SK-N-SH (cell line): ENCODE data around the gene SMURF1. TPM values are rescaled to one million over a fixed set of nuclear protein-coding genes. Genes with fewer than 3 reads are reported as not detected.

ENCODE experiments used
- CTCF ChIA-PET: fragments of 300-600, 350-600 bp; formaldehyde crosslinking; extraction: SDS; loops from one replicate; lab custom pipeline; 2021; lab: Yijun Ruan, JAX
- POLR2A ChIA-PET: fragments of 350-600 bp; sonication (Branson Sonifier 250); formaldehyde crosslinking; extraction: SDS; loops from one replicate; lab custom pipeline; 2020; ENCODE audit warnings: antibody characterized with exemption, inconsistent platforms; lab: Yijun Ruan, JAX
- DNase-seq: peaks from one replicate; pipeline ENCODE4 v3.0.0; 2012
- H2AFZ ChIP-seq: fragments of 200-600 bp; sonication (generic); 2 replicates; pipeline ENCODE4 v1.8.1; 2016; ENCODE audit warnings: antibody characterized with exemption, mild to moderate bottlenecking, low read depth
- H3F3A ChIP-seq: fragments of 200-600 bp; sonication (generic); replicated peaks from 2 replicates; pipeline ENCODE3; 2016; ENCODE audit warnings: antibody characterized with exemption, mild to moderate bottlenecking; ENCODE audit not compliant: insufficient read depth
- H3K27ac ChIP-seq, 2 experiments: fragments of 200-500 bp in 1 of 2; fragments of 200-600 bp in 1 of 2; sonication (Bioruptor generic) in 1 of 2; sonication (generic), shearing (Covaris generic) in 1 of 2; 2 replicates each; pipeline versions ENCODE4 v1.5.1 to v1.6.1; 2014 to 2016; ENCODE audit warnings: low read depth in 2 of 2, inconsistent platforms in 1 of 2, low read length in 1 of 2, mild to moderate bottlenecking in 1 of 2, mixed read lengths in 1 of 2
- H3K27me3 ChIP-seq: fragments of 200-600 bp; sonication (generic), shearing (Covaris generic); 2 replicates; pipeline ENCODE4 v1.6.1; 2016; ENCODE audit warnings: mixed run types; ENCODE audit not compliant: insufficient read depth
- H3K36me3 ChIP-seq, 2 experiments: fragments of 200-500 bp in 1 of 2; fragments of 200-600 bp in 1 of 2; sonication (Bioruptor generic) in 1 of 2; sonication (generic) in 1 of 2; replicated peaks in 1 of 2; 2 replicates each; pipeline versions ENCODE3 to v1.5.1; 2014 to 2016; ENCODE audit warnings: low read length in 1 of 2, mild to moderate bottlenecking in 1 of 2; ENCODE audit not compliant: insufficient read depth in 2 of 2, control insufficient read depth in 1 of 2
- H3K4me1 ChIP-seq, 2 experiments: fragments of 200-500 bp in 1 of 2; fragments of 200-600 bp in 1 of 2; sonication (Bioruptor generic) in 1 of 2; sonication (generic), shearing (Covaris generic) in 1 of 2; 2 replicates each; pipeline versions ENCODE4 v1.5.1 to v1.6.1; 2014 to 2016; ENCODE audit warnings: low read depth in 1 of 2, low read length in 1 of 2, mixed run types in 1 of 2; ENCODE audit not compliant: insufficient read depth in 2 of 2, control insufficient read depth in 1 of 2
- H3K4me2 ChIP-seq: fragments of 200-600 bp; sonication (generic), shearing (Covaris generic); 2 replicates; pipeline ENCODE4 v1.6.1; 2017; ENCODE audit warnings: mixed run types
- H3K4me3 ChIP-seq, 2 experiments: fragments of 200-500 bp in 1 of 2; fragments of 200-600 bp in 1 of 2; sonication (Bioruptor generic) in 1 of 2; sonication (generic), shearing (Covaris generic) in 1 of 2; 2 replicates each; pipeline versions ENCODE4 v1.5.1 to v1.8.1; 2014 to 2016; ENCODE audit warnings: low read depth in 2 of 2, inconsistent platforms in 1 of 2, low read length in 1 of 2, mild to moderate bottlenecking in 1 of 2, mixed read lengths in 1 of 2, moderate library complexity in 1 of 2
- H3K79me2 ChIP-seq: fragments of 200-600 bp; sonication (generic); 2 replicates; pipeline ENCODE4 v1.8.1; 2017; ENCODE audit warnings: mild to moderate bottlenecking; ENCODE audit not compliant: insufficient read depth
- H3K9ac ChIP-seq: fragments of 200-600 bp; sonication (generic); 2 replicates; pipeline ENCODE4 v1.6.1; 2017; ENCODE audit warnings: mixed run types
- H3K9me2 ChIP-seq: fragments of 200-600 bp; sonication (generic); 2 replicates; pipeline ENCODE4 v1.6.1; 2017; ENCODE audit warnings: mixed run types
- H3K9me3 ChIP-seq: fragments of 200-600 bp; sonication (generic); 2 replicates; pipeline ENCODE4 v1.6.1; 2017; ENCODE audit warnings: mixed run types, mild to moderate bottlenecking, moderate library complexity
- H4K20me1 ChIP-seq: fragments of 200-600 bp; sonication (generic); 2 replicates; pipeline ENCODE4 v1.6.1; 2017; ENCODE audit warnings: mild to moderate bottlenecking, mixed run types; ENCODE audit not compliant: insufficient read depth
- ELF1 ChIP-seq: IDR thresholded peaks from 2 replicates; pipeline ENCODE4 v1.4.0; 2012
- EP300 ChIP-seq, 2 experiments: IDR thresholded peaks; 2 replicates each; pipeline versions ENCODE4 v1.4.0 to v1.6.1; 2012; ENCODE audit warnings: borderline replicate concordance in 1 of 2, low read depth in 1 of 2, low read length in 1 of 2
- EZH2phosphoT487 ChIP-seq: fragments of 200-600 bp; sonication (generic); IDR thresholded peaks from 2 replicates; pipeline ENCODE4 v1.6.1; 2017; ENCODE audit warnings: low read depth, mixed run types, mild to moderate bottlenecking, antibody characterized with exemption, moderate library complexity, borderline replicate concordance
- GATA2 ChIP-seq: sonication (generic); formaldehyde crosslinking; IDR thresholded peaks from 2 replicates; pipeline ENCODE4 v1.5.0; 2020; ENCODE audit warnings: mild to moderate bottlenecking, missing genetic modification reagents
- MXI1 ChIP-seq: IDR thresholded peaks from 2 replicates; pipeline ENCODE4 v1.6.1; 2012; ENCODE audit warnings: mild to moderate bottlenecking, low read depth, low read length, improper control_type of control experiment
- RAD21 ChIP-seq: IDR thresholded peaks from 2 replicates; pipeline ENCODE4 v1.6.1; 2012; ENCODE audit warnings: mild to moderate bottlenecking, low read length
- SIN3A ChIP-seq: IDR thresholded peaks from 2 replicates; pipeline ENCODE4 v1.6.1; 2012; ENCODE audit warnings: low read depth, mild to moderate bottlenecking, low read length, moderate library complexity, borderline replicate concordance
- SMC3 ChIP-seq: IDR thresholded peaks from 2 replicates; pipeline ENCODE4 v1.6.1; 2012; ENCODE audit warnings: low read depth, low read length, improper control_type of control experiment
- TCF12 ChIP-seq: IDR thresholded peaks from 2 replicates; pipeline ENCODE4 v1.4.0; 2012
- WGBS: methylation state at CpG from one replicate; pipeline ENCODE4 v1.1.6; 2017; ENCODE audit warnings: low lambda C conversion rate; 5-methylcytosine and 5-hydroxymethylcytosine counted together
- polyA plus RNA-seq, 3 experiments: library from polyadenylated mRNA; depleted of rRNA; stranded (reverse); fragments of >200 nt; gene quantifications; 2 replicates each; pipeline ENCODE4 v1.2.3, GENCODE V29; 2012
- TF ChIP-seq, protein P1 (sequence below): IDR thresholded peaks from 2 replicates; pipeline ENCODE4 v1.4.0; 2012; ENCODE audit warnings: low read depth, borderline replicate concordance
- TF ChIP-seq, protein P2 (sequence below): fragments of 150-350 bp; IDR thresholded peaks from 2 replicates; pipeline ENCODE4 v1.6.1; 2016; ENCODE audit warnings: mild to moderate bottlenecking, low read depth, low read length
- TF ChIP-seq, protein P3 (sequence below): IDR thresholded peaks from 2 replicates; pipeline ENCODE4; 2012
- TF ChIP-seq, protein P4 (sequence below): IDR thresholded peaks from 2 replicates; pipeline ENCODE4 v1.4.0; 2012; ENCODE audit warnings: low read depth, borderline replicate concordance

The SMURF1 gene
- polyA plus RNA-seq, 1 of the 3 experiments (the other 2 are of a cell fraction) = 12.9 TPM

DNA sequence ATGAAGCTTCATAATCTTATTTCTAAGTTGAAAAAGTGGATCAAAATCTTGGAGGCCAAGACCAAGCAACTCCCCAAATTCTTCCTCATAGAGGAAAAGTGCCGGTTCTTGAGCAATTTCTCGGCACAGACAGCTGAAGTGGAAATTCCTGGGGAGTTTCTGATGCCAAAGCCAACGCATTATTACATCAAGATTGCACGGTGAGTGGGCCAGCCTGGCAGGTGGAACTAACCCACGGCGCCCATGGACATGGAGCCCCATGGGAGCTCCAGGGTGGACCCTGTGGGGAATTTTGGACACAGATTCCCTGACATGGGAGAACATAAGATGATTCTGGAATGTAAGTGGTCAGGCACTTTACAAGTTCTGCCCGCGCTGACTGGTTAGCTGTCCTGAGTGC, 139.7 kb downstream of the SMURF1 start:
- WGBS = 92% methylated on average over 8 of the region's 8 CpGs
- DNase-seq = no peak
- H2AFZ ChIP-seq = no peak overlapping the region
- TF ChIP-seq, protein P1, sequence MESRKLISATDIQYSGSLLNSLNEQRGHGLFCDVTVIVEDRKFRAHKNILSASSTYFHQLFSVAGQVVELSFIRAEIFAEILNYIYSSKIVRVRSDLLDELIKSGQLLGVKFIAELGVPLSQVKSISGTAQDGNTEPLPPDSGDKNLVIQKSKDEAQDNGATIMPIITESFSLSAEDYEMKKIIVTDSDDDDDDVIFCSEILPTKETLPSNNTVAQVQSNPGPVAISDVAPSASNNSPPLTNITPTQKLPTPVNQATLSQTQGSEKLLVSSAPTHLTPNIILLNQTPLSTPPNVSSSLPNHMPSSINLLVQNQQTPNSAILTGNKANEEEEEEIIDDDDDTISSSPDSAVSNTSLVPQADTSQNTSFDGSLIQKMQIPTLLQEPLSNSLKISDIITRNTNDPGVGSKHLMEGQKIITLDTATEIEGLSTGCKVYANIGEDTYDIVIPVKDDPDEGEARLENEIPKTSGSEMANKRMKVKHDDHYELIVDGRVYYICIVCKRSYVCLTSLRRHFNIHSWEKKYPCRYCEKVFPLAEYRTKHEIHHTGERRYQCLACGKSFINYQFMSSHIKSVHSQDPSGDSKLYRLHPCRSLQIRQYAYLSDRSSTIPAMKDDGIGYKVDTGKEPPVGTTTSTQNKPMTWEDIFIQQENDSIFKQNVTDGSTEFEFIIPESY = no peak
- TF ChIP-seq EP300 (IDR thresholded peaks at IDR 0.05; ENCODE audit: borderline replicate concordance in 1 of 2, low read depth in 1 of 2, low read length in 1 of 2) = no peak
- TF ChIP-seq, protein P2, sequence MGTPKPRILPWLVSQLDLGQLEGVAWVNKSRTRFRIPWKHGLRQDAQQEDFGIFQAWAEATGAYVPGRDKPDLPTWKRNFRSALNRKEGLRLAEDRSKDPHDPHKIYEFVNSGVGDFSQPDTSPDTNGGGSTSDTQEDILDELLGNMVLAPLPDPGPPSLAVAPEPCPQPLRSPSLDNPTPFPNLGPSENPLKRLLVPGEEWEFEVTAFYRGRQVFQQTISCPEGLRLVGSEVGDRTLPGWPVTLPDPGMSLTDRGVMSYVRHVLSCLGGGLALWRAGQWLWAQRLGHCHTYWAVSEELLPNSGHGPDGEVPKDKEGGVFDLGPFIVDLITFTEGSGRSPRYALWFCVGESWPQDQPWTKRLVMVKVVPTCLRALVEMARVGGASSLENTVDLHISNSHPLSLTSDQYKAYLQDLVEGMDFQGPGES = no peak
- TF ChIP-seq RAD21 = no peak
- TF ChIP-seq GATA2 (CRISPR knock-in tag) = no peak
- TF ChIP-seq EZH2phosphoT487 = no peak
- TF ChIP-seq, protein P3, sequence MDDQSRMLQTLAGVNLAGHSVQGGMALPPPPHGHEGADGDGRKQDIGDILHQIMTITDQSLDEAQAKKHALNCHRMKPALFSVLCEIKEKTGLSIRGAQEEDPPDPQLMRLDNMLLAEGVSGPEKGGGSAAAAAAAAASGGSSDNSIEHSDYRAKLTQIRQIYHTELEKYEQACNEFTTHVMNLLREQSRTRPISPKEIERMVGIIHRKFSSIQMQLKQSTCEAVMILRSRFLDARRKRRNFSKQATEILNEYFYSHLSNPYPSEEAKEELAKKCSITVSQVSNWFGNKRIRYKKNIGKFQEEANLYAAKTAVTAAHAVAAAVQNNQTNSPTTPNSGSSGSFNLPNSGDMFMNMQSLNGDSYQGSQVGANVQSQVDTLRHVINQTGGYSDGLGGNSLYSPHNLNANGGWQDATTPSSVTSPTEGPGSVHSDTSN = no peak
- TF ChIP-seq, all 33 proteins: peak for 0
- no peaks in the 10 kb centered on the region for H3K4me1 ChIP-seq
- H3K79me2 ChIP-seq = no peaks in the 10 kb centered on the region
- no peaks in the 10 kb centered on the region for H3K9me2 ChIP-seq
- H3K4me2 ChIP-seq = no peak overlapping the region
- ChIA-PET POLR2A (interaction anchor here (0.6 kb wide), 1 partner anchor 161 kb away, joined by 4 read pairs; no protein-coding TSS in a partner anchor), CTCF (no interaction called here)
- no peak overlapping the region for H3K4me3 ChIP-seq
- no peaks in the 10 kb centered on the region for H3F3A ChIP-seq
- H3K9ac ChIP-seq = no peak overlapping the region
- no peaks in the 10 kb centered on the region for H4K20me1 ChIP-seq
- no peaks in the 10 kb centered on the region for H3K27me3 ChIP-seq
- peaks cover 55 to 85% of the 10 kb centered on the region in 2 experiments for H3K36me3 ChIP-seq
- H3K27ac ChIP-seq = no peak overlapping the region
- no peaks in the 10 kb centered on the region for H3K9me3 ChIP-seq

DNA sequence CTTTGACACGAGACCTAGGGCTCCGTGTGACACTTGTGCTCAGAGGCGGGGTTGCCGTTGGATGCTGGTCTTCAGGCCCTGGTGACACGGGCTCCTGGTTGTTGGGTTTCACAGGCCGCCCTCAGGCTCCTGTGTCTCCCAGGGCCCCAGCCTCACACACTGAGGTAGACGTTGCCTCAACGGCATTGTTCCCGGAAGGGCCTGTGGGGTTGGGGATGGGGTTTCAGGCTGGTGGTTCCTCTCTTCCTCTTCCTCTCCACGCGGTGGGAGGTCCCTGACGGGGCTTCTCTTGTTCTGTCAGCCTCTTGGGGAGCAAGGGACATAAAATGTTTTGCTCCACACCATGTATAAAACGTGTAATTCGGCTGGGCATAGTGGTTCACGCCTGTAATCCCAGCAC, 140.5 kb downstream of the SMURF1 start:
- Histone ChIP-seq H3K9ac (no peak overlapping the region), H3K9me3 (no peaks in the 10 kb centered on the region), H4K20me1 (no peaks in the 10 kb centered on the region), H3K9me2 (no peaks in the 10 kb centered on the region), H2AFZ (no peak overlapping the region), H3K4me2 (no peak overlapping the region), H3K79me2 (no peaks in the 10 kb centered on the region), H3K4me1 (no peaks in the 10 kb centered on the region; a peak in 1 of 4 replicates), H3K36me3 (peaks cover 54 to 85% of the 10 kb centered on the region in 2 experiments), H3K27ac (no peak overlapping the region), H3K4me3 (no peak overlapping the region), H3F3A (no peaks in the 10 kb centered on the region), H3K27me3 (no peaks in the 10 kb centered on the region)
- ChIA-PET CTCF (interaction anchor here (0.7 kb wide), 1 partner anchor 15 kb away, joined by 3 read pairs; no protein-coding TSS in a partner anchor), POLR2A (no interaction called here)
- no peak for DNase-seq
- 97% methylated on average over 14 of the region's 15 CpGs for WGBS
- TF ChIP-seq RAD21 = no peak
- TF ChIP-seq EP300 (IDR thresholded peaks at IDR 0.05; ENCODE audit: borderline replicate concordance in 1 of 2, low read depth in 1 of 2, low read length in 1 of 2) = no peak
- no peak for TF ChIP-seq SIN3A
- TF ChIP-seq, protein P2 = no peak
- no peak for TF ChIP-seq TCF12
- TF ChIP-seq, protein P3 = no peak
- TF ChIP-seq, protein P4, sequence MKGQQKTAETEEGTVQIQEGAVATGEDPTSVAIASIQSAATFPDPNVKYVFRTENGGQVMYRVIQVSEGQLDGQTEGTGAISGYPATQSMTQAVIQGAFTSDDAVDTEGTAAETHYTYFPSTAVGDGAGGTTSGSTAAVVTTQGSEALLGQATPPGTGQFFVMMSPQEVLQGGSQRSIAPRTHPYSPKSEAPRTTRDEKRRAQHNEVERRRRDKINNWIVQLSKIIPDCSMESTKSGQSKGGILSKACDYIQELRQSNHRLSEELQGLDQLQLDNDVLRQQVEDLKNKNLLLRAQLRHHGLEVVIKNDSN = no peak
- TF ChIP-seq SMC3 = no peak
- TF ChIP-seq EZH2phosphoT487 = no peak
- TF ChIP-seq ELF1 = no peak
- no peak for TF ChIP-seq MXI1
